Peyer's patch (tissue), 4 donors: Measurements from ENCODE around the gene ZXDC.

Experiments used
- CTCF ChIP-seq, 6 experiments: fragments of 450-650 bp in 4 of 6; fragments of 200-600 bp in 2 of 6; sonication (generic) in 1 of 6; IDR thresholded peaks; one replicate each; pipeline ENCODE4 v1.5.1; 2017 to 2019; ENCODE audit warnings: antibody characterized with exemption in 6 of 6, mild to moderate bottlenecking in 3 of 6, moderate library complexity in 1 of 6
- POLR2A ChIP-seq, 2 donors: fragments of 450-650 bp; IDR thresholded peaks; one replicate each; pipeline ENCODE4 v1.5.1; 2017; ENCODE audit warnings: antibody characterized with exemption in 2 of 2, mild to moderate bottlenecking in 2 of 2, moderate library complexity in 2 of 2

GRCh38 chr3:126480206-126480605 is 4.5 kb upstream of the ZXDC start:
- TF ChIP-seq POLR2A (IDR thresholded peaks at IDR 0.05) (no peak), CTCF (IDR thresholded peaks at IDR 0.05) (no peak)
